Measurements from ENCODE around the gene YRDC. TPM values are rescaled to one million over a fixed set of nuclear protein-coding genes. Genes with fewer than 3 reads are reported as not detected.
A peak's percentile ranks its signal among the peaks of the same experiment; 100 is the strongest.

YRDC gene
- total and polyA plus RNA-seq, 9 of the 15 experiments (the other 6 are each of a cell fraction or from before 2014, with no cell fraction given), result 11.1 to 58.5 (median 49.8) TPM

GRCh38 chr1:37765916-37766664, 41.9 kb downstream of the YRDC start (continued):
- TF ChIP-seq MNT (conservative IDR thresholded peaks at IDR 0.05) (peak in 1 of 2 experiments; percentile 27; a peak in 1 of 4 replicates), ZNF699 (CRISPR knock-in tag; IDR thresholded peaks at IDR 0.05; ENCODE audit: insufficient replicate concordance) (no peak), XRCC5 (IDR thresholded peaks at IDR 0.05; ENCODE audit: low read depth, low read length) (no peak), ZNF609 (CRISPR knock-in tag; IDR thresholded peaks at IDR 0.05; ENCODE audit: borderline replicate concordance) (no peak), PRDM10 (IDR thresholded peaks at IDR 0.05; ENCODE audit: partially characterized antibody) (peak; percentile 90), CTCF (IDR thresholded peaks at IDR 0.05 in 2 of 3, conservative IDR thresholded peaks at IDR 0.05 in 1 of 3; ENCODE audit: insufficient read depth in 2 of 3, low read depth in 1 of 3, low read length in 3 of 3) (peak; percentile 56 to 62 (median 61)), MYNN (IDR thresholded peaks at IDR 0.05) (no peak), MYNN (CRISPR knock-in tag; IDR thresholded peaks at IDR 0.05) (no peak), ZNF75A (CRISPR knock-in tag; IDR thresholded peaks at IDR 0.05) (no peak), BRD9 (IDR thresholded peaks at IDR 0.05; ENCODE audit: low read depth, partially characterized antibody) (no peak)
